BLaER1 (cell line): ENCODE results near the gene PARP14.
"Not testable (repeated sequence)": the region's sequence is repeated elsewhere in the genome, so short reads cannot be mapped to it uniquely, and the experiment has no call there.

Experiments used
- H3K27ac ChIP-seq: shearing (Covaris generic); formaldehyde crosslinking; 2 replicates; pipeline ENCODE4 v1.8.1; 2022
- H3K27me3 ChIP-seq: shearing (Covaris generic); formaldehyde crosslinking; 2 replicates; pipeline ENCODE4 v1.8.1; 2022
- H3K36me3 ChIP-seq: shearing (Covaris generic); formaldehyde crosslinking; 2 replicates; pipeline ENCODE4 v1.8.1; 2022
- H3K4me1 ChIP-seq: shearing (Covaris generic); formaldehyde crosslinking; 2 replicates; pipeline ENCODE4 v1.8.1; 2022
- H3K4me2 ChIP-seq: shearing (Covaris generic); formaldehyde crosslinking; 2 replicates; pipeline ENCODE4 v1.8.1; 2022
- H3K4me3 ChIP-seq: shearing (Covaris generic); formaldehyde crosslinking; 2 replicates; pipeline ENCODE4 v1.8.1; 2022
- H3K9ac ChIP-seq: shearing (Covaris generic); formaldehyde crosslinking; 2 replicates; pipeline ENCODE4 v1.8.1; 2022
- H3K9me3 ChIP-seq: shearing (Covaris generic); formaldehyde crosslinking; 2 replicates; pipeline ENCODE4 v1.8.1; 2022
- H4K20me1 ChIP-seq: shearing (Covaris generic); formaldehyde crosslinking; 2 replicates; pipeline ENCODE4 v1.8.1; 2022
- Cebpa-rat ChIP-seq: shearing (Covaris generic); IDR thresholded peaks from 2 replicates; pipeline ENCODE4 v1.8.1; 2022

The PARP14 gene

GRCh38 chr3:122716667-122717066 is 36.0 kb downstream of the PARP14 start:
- H4K20me1 ChIP-seq: no peaks in the 10 kb centered on the region
- H3K9ac ChIP-seq: no peak overlapping the region
- H3K36me3 ChIP-seq: peaks cover 97% of the 10 kb centered on the region

GRCh38 chr3:122719273-122719921 is 38.8 kb downstream of the PARP14 start:
- H3K4me2 ChIP-seq: no peak overlapping the region

More at GRCh38 chr3:122716667-122717066, 36.0 kb downstream of the PARP14 start:
- Histone ChIP-seq H3K4me3 (no peak overlapping the region), H3K4me1 (no peaks in the 10 kb centered on the region), H3K9me3 (no peaks in the 10 kb centered on the region), H3K27ac (no peak overlapping the region), H3K4me2 (no peak overlapping the region), H3K27me3 (no peaks in the 10 kb centered on the region)
- no peak for TF ChIP-seq Cebpa-rat

GRCh38 chr3:122725106-122725505 is 44.5 kb downstream of the PARP14 start:
- no peak overlapping the region for H3K4me3 ChIP-seq
- H3K36me3 ChIP-seq: peaks cover 74% of the 10 kb centered on the region

More at GRCh38 chr3:122719273-122719921, 38.8 kb downstream of the PARP14 start:
- Histone ChIP-seq H3K4me3 (no peak overlapping the region), H3K27me3 (no peaks in the 10 kb centered on the region), H4K20me1 (no peaks in the 10 kb centered on the region), H3K36me3 (peaks cover 96% of the 10 kb centered on the region), H3K4me1 (no peaks in the 10 kb centered on the region), H3K9me3 (peaks cover 5% of the 10 kb centered on the region), H3K9ac (no peak overlapping the region), H3K27ac (no peak overlapping the region)
- no peak for TF ChIP-seq Cebpa-rat

GRCh38 chr3:122727294-122727693 is 46.7 kb downstream of the PARP14 start:
- H3K27ac ChIP-seq: no peak overlapping the region
- no peaks in the 10 kb centered on the region for H3K4me1 ChIP-seq
- H3K4me3 ChIP-seq: no peak overlapping the region
- H4K20me1 ChIP-seq: no peaks in the 10 kb centered on the region
- H3K27me3 ChIP-seq: no peaks in the 10 kb centered on the region
- H3K9ac ChIP-seq: no peak overlapping the region
- peaks cover 22% of the 10 kb centered on the region for H3K9me3 ChIP-seq
- TF ChIP-seq Cebpa-rat: no peak
- peaks cover 66% of the 10 kb centered on the region for H3K36me3 ChIP-seq
- H3K4me2 ChIP-seq: no peak overlapping the region

More at GRCh38 chr3:122725106-122725505, 44.5 kb downstream of the PARP14 start:
- no peaks in the 10 kb centered on the region for H3K4me1 ChIP-seq
- H3K9me3 ChIP-seq: peaks cover 15% of the 10 kb centered on the region
- no peak overlapping the region for H3K4me2 ChIP-seq
- no peaks in the 10 kb centered on the region for H4K20me1 ChIP-seq
- H3K9ac ChIP-seq: no peak overlapping the region
- no peak for TF ChIP-seq Cebpa-rat
- H3K27ac ChIP-seq: no peak overlapping the region
- H3K27me3 ChIP-seq: no peaks in the 10 kb centered on the region

GRCh38 chr3:122727766-122728165 is 47.1 kb downstream of the PARP14 start:
- H3K9ac ChIP-seq: no peak overlapping the region
- no peak overlapping the region for H3K4me2 ChIP-seq
- peaks cover 26% of the 10 kb centered on the region for H3K9me3 ChIP-seq
- H3K27me3 ChIP-seq: no peaks in the 10 kb centered on the region
- H3K4me3 ChIP-seq: no peak overlapping the region
- no peaks in the 10 kb centered on the region for H4K20me1 ChIP-seq
- H3K4me1 ChIP-seq: no peaks in the 10 kb centered on the region
- H3K27ac ChIP-seq: no peak overlapping the region
- no peak for TF ChIP-seq Cebpa-rat
- peaks cover 66% of the 10 kb centered on the region for H3K36me3 ChIP-seq

GRCh38 chr3:122728186-122728585 is 47.5 kb downstream of the PARP14 start:
- H4K20me1 ChIP-seq: no peaks in the 10 kb centered on the region
- peaks cover 66% of the 10 kb centered on the region for H3K36me3 ChIP-seq

GRCh38 chr3:122728756-122729514 is 48.3 kb downstream of the PARP14 start:
- H3K9ac ChIP-seq: no peak overlapping the region
- H3K4me2 ChIP-seq: no peak overlapping the region
- no peak overlapping the region for H3K27ac ChIP-seq
- H4K20me1 ChIP-seq: no peaks in the 10 kb centered on the region
- peaks cover 35% of the 10 kb centered on the region for H3K9me3 ChIP-seq
- no peak overlapping the region for H3K4me3 ChIP-seq
- no peaks in the 10 kb centered on the region for H3K4me1 ChIP-seq
- no peaks in the 10 kb centered on the region for H3K27me3 ChIP-seq
- TF ChIP-seq Cebpa-rat: no peak
- peaks cover 66% of the 10 kb centered on the region for H3K36me3 ChIP-seq

More at GRCh38 chr3:122728186-122728585, 47.5 kb downstream of the PARP14 start:
- Histone ChIP-seq H3K4me2 (no peak overlapping the region), H3K27ac (no peak overlapping the region), H3K27me3 (no peaks in the 10 kb centered on the region), H3K4me3 (no peak overlapping the region), H3K9ac (no peak overlapping the region), H3K9me3 (peaks cover 30% of the 10 kb centered on the region), H3K4me1 (no peaks in the 10 kb centered on the region)
- no peak for TF ChIP-seq Cebpa-rat

GRCh38 chr3:122730240-122730639 is 49.6 kb downstream of the PARP14 start:
- no peaks in the 10 kb centered on the region for H3K4me1 ChIP-seq

GRCh38 chr3:122732682-122733525 is 52.3 kb downstream of the PARP14 start:
- not testable (repeated sequence) for H3K9ac ChIP-seq, H3K4me3 ChIP-seq, H3K4me2 ChIP-seq, H3K4me1 ChIP-seq, H3K27ac ChIP-seq, H4K20me1 ChIP-seq, H3K27me3 ChIP-seq
- peaks cover 21% of the 10 kb centered on the region for H3K9me3 ChIP-seq
- H3K36me3 ChIP-seq: peaks cover 47% of the 10 kb centered on the region

More at GRCh38 chr3:122730240-122730639, 49.6 kb downstream of the PARP14 start:
- Histone ChIP-seq H3K36me3 (peaks cover 58% of the 10 kb centered on the region), H3K27me3 (no peaks in the 10 kb centered on the region), H3K4me3 (no peak overlapping the region), H4K20me1 (no peaks in the 10 kb centered on the region), H3K4me2 (no peak overlapping the region), H3K27ac (no peak overlapping the region), H3K9ac (no peak overlapping the region), H3K9me3 (peaks cover 23% of the 10 kb centered on the region)
- TF ChIP-seq Cebpa-rat: no peak
